ENCODE data around the gene CHD6.

- TF ChIP-seq CTCF (IDR thresholded peaks at IDR 0.05; ENCODE audit: insufficient read depth, low read length) (no peak), REST (IDR thresholded peaks at IDR 0.05; ENCODE audit: insufficient replicate concordance, low read depth) (no peak)
Measured at GRCh38 chr20:41440882-41441281, 177.3 kb downstream of the CHD6 start.
